RWPE2 (cell line): ENCODE measurements around the gene SLC17A7.
"Not testable (repeated sequence)": the region's sequence is repeated elsewhere in the genome, so short reads cannot be mapped to it uniquely, and the experiment has no call there.

Source experiments
- ATAC-seq: fragments of 200-7000 bp; cut with Tn5 transposase; 3 replicates; pipeline ENCODE4 v1.9.1; 2021; ENCODE audit warnings: low read depth
- DNase-seq: peaks from one replicate; pipeline ENCODE4 v3.0.0-alpha.2; 2020; ENCODE audit warnings: low spot score
- H3K27ac ChIP-seq: fragments of 450-650 bp; 2 replicates; pipeline ENCODE4 v1.5.1; 2017; ENCODE audit warnings: mild to moderate bottlenecking; ENCODE audit not compliant: poor library complexity, severe bottlenecking
- H3K27me3 ChIP-seq: fragments of 250-450 bp; sonication (Bioruptor Pico); 2 replicates; pipeline ENCODE4 v1.5.1; 2021; ENCODE audit warnings: mild to moderate bottlenecking, moderate library complexity; ENCODE audit not compliant: insufficient read depth, poor library complexity, severe bottlenecking
- H3K36me3 ChIP-seq: fragments of 250-450 bp; sonication (Bioruptor Pico); 2 replicates; pipeline ENCODE4 v1.5.1; 2020; ENCODE audit warnings: low read depth, mild to moderate bottlenecking, moderate library complexity
- H3K4me1 ChIP-seq: fragments of 250-450 bp; sonication (Bioruptor Pico); 2 replicates; pipeline ENCODE4 v1.5.1; 2021; ENCODE audit warnings: mild to moderate bottlenecking, moderate library complexity; ENCODE audit not compliant: insufficient read depth, poor library complexity, severe bottlenecking
- H3K4me3 ChIP-seq: fragments of 250-450 bp; sonication (Bioruptor Pico); 2 replicates; pipeline ENCODE4 v1.5.1; 2021; ENCODE audit warnings: mild to moderate bottlenecking, moderate library complexity; ENCODE audit not compliant: severe bottlenecking
- H3K9me3 ChIP-seq: fragments of 250-450 bp; sonication (Bioruptor Pico); 2 replicates; pipeline ENCODE4 v1.5.1; 2021; ENCODE audit warnings: mild to moderate bottlenecking, moderate library complexity; ENCODE audit not compliant: severe bottlenecking
- TF ChIP-seq, protein P1 (sequence below): fragments of 450-650 bp; IDR thresholded peaks from one replicate; pipeline ENCODE4 v1.5.1; 2017; ENCODE audit warnings: mild to moderate bottlenecking, moderate library complexity; ENCODE audit not compliant: poor library complexity, severe bottlenecking

Gene SLC17A7

DNA sequence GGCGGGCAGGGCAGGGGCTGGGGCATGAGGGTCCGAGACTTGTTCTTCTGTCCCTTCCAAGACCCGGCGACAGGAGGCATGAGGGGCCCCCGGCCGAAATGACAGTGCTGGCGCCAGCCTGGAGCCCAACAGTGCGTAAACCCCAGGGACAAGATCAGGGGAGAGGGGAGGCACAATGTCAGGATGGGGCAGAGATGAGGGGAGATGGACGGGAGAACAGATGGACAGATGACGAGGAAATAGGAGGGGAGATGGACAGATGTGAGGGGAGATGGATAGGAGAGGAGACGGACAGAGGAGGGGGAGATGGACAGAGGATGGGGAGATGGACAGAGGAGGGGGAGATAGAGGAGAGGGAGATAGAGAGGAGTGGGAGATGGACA is 33.2 kb upstream of the SLC17A7 start:
- no peaks in the 10 kb centered on the region for H3K9me3 ChIP-seq
- no peaks in the 10 kb centered on the region for H3K27me3 ChIP-seq
- ATAC-seq (no peak), DNase-seq (no peak)
- no peaks in the 10 kb centered on the region for H3K36me3 ChIP-seq
- H3K4me3 ChIP-seq: peak overlapping the region; percentile 48
- TF ChIP-seq, protein P1, sequence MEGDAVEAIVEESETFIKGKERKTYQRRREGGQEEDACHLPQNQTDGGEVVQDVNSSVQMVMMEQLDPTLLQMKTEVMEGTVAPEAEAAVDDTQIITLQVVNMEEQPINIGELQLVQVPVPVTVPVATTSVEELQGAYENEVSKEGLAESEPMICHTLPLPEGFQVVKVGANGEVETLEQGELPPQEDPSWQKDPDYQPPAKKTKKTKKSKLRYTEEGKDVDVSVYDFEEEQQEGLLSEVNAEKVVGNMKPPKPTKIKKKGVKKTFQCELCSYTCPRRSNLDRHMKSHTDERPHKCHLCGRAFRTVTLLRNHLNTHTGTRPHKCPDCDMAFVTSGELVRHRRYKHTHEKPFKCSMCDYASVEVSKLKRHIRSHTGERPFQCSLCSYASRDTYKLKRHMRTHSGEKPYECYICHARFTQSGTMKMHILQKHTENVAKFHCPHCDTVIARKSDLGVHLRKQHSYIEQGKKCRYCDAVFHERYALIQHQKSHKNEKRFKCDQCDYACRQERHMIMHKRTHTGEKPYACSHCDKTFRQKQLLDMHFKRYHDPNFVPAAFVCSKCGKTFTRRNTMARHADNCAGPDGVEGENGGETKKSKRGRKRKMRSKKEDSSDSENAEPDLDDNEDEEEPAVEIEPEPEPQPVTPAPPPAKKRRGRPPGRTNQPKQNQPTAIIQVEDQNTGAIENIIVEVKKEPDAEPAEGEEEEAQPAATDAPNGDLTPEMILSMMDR: no peak
- peak overlapping the region; percentile 13 for H3K27ac ChIP-seq
- no peaks in the 10 kb centered on the region for H3K4me1 ChIP-seq

DNA sequence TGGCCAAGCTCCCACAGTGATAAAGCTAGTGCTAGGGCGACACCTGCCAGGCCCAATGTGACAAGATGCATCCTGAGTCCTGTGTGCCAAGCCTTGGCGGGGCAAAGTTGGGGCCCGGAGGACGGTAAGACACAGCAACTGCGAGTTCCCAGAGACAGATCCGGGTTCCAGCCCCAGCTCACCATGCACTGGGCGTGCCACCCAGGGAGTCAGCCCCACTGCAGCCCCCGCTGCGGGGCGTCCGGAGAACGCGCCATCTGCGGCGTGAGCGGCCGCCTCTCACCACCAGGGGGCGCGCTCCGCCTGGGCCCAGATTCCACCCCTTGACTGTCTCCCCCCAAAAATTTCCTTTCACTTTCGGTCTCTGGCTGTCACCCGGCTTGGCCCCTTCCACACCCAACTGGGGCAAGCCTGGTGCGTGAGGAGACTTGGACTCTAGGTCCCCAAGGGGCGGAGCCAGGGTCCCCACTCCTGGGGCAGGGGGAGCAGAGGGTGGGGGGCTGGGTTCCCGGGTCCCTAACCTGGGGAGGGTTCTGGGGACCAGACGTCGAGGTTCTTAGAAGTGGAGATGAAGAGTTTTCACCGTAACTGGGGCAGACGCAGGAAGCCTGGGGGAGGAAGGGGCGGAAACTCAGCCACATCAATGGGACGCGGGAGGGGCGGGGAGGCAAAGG is 32.7 kb upstream of the SLC17A7 start, which contains the start of gene FLT3LG:
FLT3LG (plus strand) TSS at position 348 of the 674 bp plus-strand sequence. CDS start 425 bp downstream, outside the sequence.
- peak within 1 kb of the TSS; percentile 13 for H3K27ac ChIP-seq
- H3K9me3 ChIP-seq: no peaks in the 10 kb centered on the region
- H3K4me3 ChIP-seq: peak within 1 kb of the TSS; percentile 48
- no peaks in the 10 kb centered on the region for H3K27me3 ChIP-seq
- ATAC-seq (peak; percentile 63), DNase-seq (no peak)
- TF ChIP-seq, protein P1: peak; percentile 98
- no peaks in the 10 kb centered on the region for H3K4me1 ChIP-seq
- H3K36me3 ChIP-seq: no peaks in the 10 kb centered on the region

DNA sequence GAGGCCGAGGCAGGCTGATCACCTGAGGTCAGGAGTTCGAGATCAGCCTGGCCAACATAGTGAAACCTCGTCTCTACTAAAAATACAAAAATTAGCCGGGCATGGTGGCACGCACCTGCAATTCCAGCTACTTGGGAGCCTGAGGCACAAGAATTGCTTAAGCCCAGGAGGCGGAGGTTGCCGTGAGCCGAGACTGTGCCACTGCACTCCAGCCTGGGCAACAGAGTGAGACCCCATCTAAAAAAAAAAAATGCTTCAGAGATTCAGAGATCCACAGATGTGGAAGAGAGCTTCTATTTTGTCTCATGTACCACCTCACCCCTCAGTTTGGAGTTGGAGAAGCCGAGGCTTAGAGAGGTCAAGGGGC is 32.2 kb upstream of the SLC17A7 start:
- not testable (repeated sequence) for H3K9me3 ChIP-seq, H3K36me3 ChIP-seq, DNase-seq, H3K27ac ChIP-seq, H3K4me1 ChIP-seq, H3K27me3 ChIP-seq, ATAC-seq
- peak overlapping the region; percentile 48 for H3K4me3 ChIP-seq

DNA sequence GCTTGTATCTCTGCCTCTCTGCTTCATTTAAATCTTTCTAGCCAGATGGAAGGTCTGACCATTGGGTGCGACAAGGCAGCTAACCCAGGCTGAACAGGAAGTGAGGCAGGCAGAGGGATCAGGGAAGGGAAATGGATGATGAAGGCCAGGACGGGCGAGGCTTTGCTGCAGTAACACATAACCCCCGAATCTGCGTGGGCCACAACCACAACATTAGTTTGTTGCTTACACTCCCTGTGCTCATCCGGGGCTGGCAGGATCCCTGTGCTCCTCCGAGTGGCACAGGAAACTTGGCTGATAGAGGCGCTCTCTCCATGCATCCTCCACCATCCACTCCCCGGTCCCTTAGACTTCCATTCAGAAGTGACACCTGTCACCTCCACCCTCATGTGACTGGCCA is 31.6 kb upstream of the SLC17A7 start:
- no peak overlapping the region for H3K4me3 ChIP-seq
- TF ChIP-seq, protein P1: no peak
- no peak overlapping the region for H3K27ac ChIP-seq
- no peak for ATAC-seq
- no peaks in the 10 kb centered on the region for H3K9me3 ChIP-seq
- no peak for DNase-seq
- H3K36me3 ChIP-seq: no peaks in the 10 kb centered on the region
- no peaks in the 10 kb centered on the region for H3K27me3 ChIP-seq
- H3K4me1 ChIP-seq: peaks cover 6% of the 10 kb centered on the region

DNA sequence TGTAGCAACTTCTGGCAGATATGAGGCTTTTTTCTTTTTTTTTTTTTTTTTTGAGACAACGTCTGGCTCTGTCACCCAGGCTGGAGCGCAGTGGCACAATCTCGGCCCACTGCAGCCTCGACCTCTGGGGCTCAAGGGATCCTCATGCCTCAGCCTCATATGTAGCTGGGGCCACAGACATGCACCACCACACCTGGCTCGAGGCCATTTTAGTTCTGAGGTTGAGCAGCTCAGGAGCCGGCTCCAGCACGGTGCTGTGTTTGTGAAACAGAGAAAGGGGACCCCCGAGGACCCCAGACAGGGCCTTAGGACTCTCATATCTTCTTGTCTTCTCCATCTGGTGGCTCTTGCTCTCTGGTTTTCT is 29.3 kb upstream of the SLC17A7 start:
- Histone ChIP-seq H3K9me3 (no peaks in the 10 kb centered on the region), H3K27me3 (no peaks in the 10 kb centered on the region), H3K4me1 (peaks cover 6% of the 10 kb centered on the region), H3K36me3 (no peaks in the 10 kb centered on the region), H3K4me3 (no peak overlapping the region), H3K27ac (no peak overlapping the region)
- DNase-seq: no peak
- ATAC-seq: no peak
- TF ChIP-seq, protein P1: no peak
